GM12872 (cell line): ENCODE measurements around the gene RNF223.

ENCODE experiments used
- CTCF ChIP-seq: IDR thresholded peaks from 3 replicates; pipeline ENCODE4 v1.5.1; 2011; ENCODE audit warnings: low read depth, mild to moderate bottlenecking, low read length, moderate library complexity; ENCODE audit not compliant: insufficient read depth

The RNF223 gene

GRCh38 chr1:1101503-1101902 lies 27.4 kb upstream of the RNF223 start:
- no peak for TF ChIP-seq CTCF

GRCh38 chr1:1100296-1100695 lies 26.2 kb upstream of the RNF223 start:
- TF ChIP-seq CTCF = no peak

GRCh38 chr1:1099506-1100183 lies 25.5 kb upstream of the RNF223 start:
- TF ChIP-seq CTCF = no peak

GRCh38 chr1:1098681-1099421 lies 24.7 kb upstream of the RNF223 start:
- TF ChIP-seq CTCF = no peak

- TF ChIP-seq CTCF = no peak
These were observed 20.9 kb upstream of the RNF223 start for GRCh38 chr1:1094981-1095380.

GRCh38 chr1:1093610-1093943 lies 19.5 kb upstream of the RNF223 start:
- no peak for TF ChIP-seq CTCF

GRCh38 chr1:1092894-1093609 lies 18.9 kb upstream of the RNF223 start:
- TF ChIP-seq CTCF = no peak
